ENCODE results near the gene CALML3. TPM values are rescaled to one million over a fixed set of nuclear protein-coding genes. Genes with fewer than 3 reads are reported as not detected.
"Not testable (repeated sequence)": the region's sequence is repeated elsewhere in the genome, so short reads cannot be mapped to it uniquely, and the experiment has no call there.

The CALML3 gene
- total RNA-seq, result not detected
- under 1 TPM in 1 of 2 donors, not detected in 1; 0.04 TPM for polyA plus RNA-seq
- long read RNA-seq, donor 1, result 0 reads
- long read RNA-seq, donor 2, result 0 reads
- long read RNA-seq, donor 3, result 0 reads

DNA sequence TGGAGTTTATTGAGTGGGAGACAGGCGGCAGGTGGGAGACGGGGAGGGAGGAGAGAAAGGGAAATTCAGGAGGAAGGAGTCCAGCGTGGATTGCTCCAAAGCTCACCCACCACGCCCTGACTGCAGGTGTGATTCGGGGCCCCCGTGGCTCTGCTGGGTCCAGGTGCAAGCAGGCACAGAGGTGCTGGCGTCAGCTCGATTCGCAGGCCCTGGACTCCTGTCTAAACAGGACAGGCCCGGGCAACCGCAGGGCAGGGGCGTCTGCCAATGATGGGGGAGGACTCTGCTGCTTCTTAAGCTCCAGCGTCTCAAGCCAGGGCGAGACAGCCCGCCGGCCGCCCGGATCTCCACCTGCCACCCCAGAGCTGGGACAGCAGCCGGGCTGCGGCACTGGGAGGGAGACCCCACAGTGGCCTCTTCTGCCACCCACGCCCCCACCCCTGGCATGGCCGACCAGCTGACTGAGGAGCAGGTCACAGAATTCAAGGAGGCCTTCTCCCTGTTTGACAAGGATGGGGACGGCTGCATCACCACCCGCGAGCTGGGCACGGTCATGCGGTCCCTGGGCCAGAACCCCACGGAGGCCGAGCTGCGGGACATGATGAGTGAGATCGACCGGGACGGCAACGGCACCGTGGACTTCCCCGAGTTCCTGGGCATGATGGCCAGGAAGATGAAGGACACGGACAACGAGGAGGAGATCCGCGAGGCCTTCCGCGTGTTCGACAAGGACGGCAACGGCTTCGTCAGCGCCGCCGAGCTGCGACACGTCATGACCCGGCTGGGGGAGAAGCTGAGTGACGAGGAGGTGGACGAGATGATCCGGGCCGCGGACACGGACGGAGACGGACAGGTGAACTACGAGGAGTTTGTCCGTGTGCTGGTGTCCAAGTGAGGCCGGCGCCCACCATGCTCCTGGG is at the start of gene CALML3:
Gene CALML3 (plus strand): TSS at position 321 of the 920 bp plus-strand sequence. CDS start 125 bp downstream, at position 446.
- intact Hi-C loops (cut with DNase I), result no loop called here
- no peaks in the 10 kb centered on the region for H3K27me3 ChIP-seq
- 96 to 97% methylated on average over 62 to 64 of the region's 64 CpGs for WGBS, 2 donors
- DNase-seq (no peak), ATAC-seq (peak in 1 of 8 donors; percentile 13)
- H3K4me1 ChIP-seq, result peaks cover 0 to 6% (median 0%) of the 10 kb centered on the region in 9 donors
- no peak within 1 kb of the TSS for H3K27ac ChIP-seq
- TF ChIP-seq, protein P1, sequence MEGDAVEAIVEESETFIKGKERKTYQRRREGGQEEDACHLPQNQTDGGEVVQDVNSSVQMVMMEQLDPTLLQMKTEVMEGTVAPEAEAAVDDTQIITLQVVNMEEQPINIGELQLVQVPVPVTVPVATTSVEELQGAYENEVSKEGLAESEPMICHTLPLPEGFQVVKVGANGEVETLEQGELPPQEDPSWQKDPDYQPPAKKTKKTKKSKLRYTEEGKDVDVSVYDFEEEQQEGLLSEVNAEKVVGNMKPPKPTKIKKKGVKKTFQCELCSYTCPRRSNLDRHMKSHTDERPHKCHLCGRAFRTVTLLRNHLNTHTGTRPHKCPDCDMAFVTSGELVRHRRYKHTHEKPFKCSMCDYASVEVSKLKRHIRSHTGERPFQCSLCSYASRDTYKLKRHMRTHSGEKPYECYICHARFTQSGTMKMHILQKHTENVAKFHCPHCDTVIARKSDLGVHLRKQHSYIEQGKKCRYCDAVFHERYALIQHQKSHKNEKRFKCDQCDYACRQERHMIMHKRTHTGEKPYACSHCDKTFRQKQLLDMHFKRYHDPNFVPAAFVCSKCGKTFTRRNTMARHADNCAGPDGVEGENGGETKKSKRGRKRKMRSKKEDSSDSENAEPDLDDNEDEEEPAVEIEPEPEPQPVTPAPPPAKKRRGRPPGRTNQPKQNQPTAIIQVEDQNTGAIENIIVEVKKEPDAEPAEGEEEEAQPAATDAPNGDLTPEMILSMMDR (IDR thresholded peaks at IDR 0.05), result no peak
- no peaks in the 10 kb centered on the region for H3K9me3 ChIP-seq
- no peaks in the 10 kb centered on the region for H3K36me3 ChIP-seq
- H3K4me3 ChIP-seq, result no peak within 1 kb of the TSS

GRCh38 chr10:5475088-5475487 is 49.7 kb upstream of the CALML3 start:
- H3K36me3 ChIP-seq; H3K4me3 ChIP-seq; DNase-seq; ATAC-seq; H3K27me3 ChIP-seq; H3K9me3 ChIP-seq; H3K27ac ChIP-seq; intact Hi-C loops (cut with DNase I); H3K4me1 ChIP-seq: not testable (repeated sequence)
- 89 to 91% methylated on average over 6 of the region's 8 CpGs for whole genome bisulfite sequencing, 2 donors

DNA sequence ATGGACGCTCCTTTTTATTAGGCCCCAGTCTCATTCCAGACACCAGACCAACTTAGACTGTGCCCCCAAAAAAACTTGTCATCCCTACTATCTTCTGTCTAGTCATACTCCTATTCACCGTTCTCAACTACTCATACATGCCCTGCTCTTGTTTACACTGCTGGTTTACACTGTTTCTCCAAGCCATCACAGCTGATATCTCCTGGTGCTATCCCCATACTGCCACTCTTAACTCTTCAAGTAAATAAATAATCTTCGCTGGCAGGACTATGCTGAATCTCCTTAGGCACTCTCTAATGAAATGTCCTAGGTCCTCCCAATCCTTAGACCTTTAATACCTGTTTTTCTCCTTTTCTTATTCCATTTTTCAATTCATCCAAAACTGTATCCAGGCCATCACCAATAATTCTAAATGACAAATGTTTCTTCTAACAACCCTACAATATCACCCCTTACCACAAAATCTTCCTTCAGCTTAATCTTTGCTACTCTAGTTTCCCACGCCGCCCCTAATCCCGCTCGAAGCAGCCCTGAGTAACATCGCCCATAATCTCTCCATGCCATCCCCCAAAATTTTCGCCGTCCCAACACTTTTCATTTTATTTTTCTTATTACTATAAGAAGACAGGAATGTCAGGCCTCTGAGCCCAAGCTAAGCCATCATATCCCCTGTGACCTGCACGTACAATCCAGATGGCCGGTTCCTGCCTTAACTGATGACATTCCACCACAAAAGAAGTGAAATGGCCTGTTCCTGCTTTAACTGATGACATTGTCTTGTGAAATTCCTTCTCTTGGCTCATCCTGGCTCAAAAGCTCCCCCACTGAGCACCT is 48.6 kb upstream of the CALML3 start:
- ATAC-seq; H3K36me3 ChIP-seq; H3K4me1 ChIP-seq; H3K27ac ChIP-seq; DNase-seq; H3K4me3 ChIP-seq; H3K9me3 ChIP-seq; H3K27me3 ChIP-seq; intact Hi-C loops (cut with DNase I): not testable (repeated sequence)
- 92 to 95% methylated on average over 10 to 11 of the region's 12 CpGs for WGBS, 2 donors

DNA sequence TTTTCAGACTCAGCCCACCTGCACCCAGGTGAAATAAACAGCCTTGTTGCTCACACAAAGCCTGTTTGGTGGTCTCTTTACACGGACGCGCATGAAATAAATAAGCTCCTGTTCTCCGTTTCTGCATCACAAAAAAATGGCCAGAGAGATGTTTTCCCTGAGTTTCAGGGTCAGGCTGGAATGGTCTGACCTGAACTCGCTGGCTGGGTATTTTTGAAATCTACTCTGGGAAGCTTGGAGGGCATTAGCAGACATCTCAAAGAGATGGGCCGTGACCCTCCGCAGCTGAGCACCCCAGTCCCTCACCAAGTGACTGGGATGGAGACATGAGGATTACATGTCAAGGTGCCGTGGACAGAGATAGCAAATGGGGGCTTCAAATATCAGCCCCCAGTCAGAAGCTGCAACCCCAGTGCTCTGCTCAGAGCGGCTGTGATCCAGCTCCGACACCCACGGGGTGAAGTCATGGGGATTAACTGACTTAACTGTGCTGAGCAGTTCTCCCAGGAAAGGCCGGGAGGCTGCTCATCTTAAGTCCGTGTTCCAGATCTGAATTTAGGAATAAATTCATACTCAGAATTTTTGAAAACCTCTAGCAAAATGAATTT is 47.7 kb upstream of the CALML3 start:
- H3K4me1 ChIP-seq, result no peaks in the 10 kb centered on the region
- DNase-seq (no peak), ATAC-seq (no peak)
- H3K36me3 ChIP-seq, result no peaks in the 10 kb centered on the region
- intact Hi-C loops (cut with DNase I), result no loop called here
- WGBS, 2 donors, result 83% methylated on average over 13 of the region's 13 CpGs
- TF ChIP-seq, protein P1 (IDR thresholded peaks at IDR 0.05), result no peak
- H3K4me3 ChIP-seq, result no peak overlapping the region
- no peak overlapping the region for H3K27ac ChIP-seq
- H3K9me3 ChIP-seq, result no peaks in the 10 kb centered on the region
- H3K27me3 ChIP-seq, result no peaks in the 10 kb centered on the region

Data from heart right ventricle (tissue), 16 donors.